HG03378 (cell line): ENCODE measurements around the gene SDC3.
"Not testable (repeated sequence)": the region's sequence is repeated elsewhere in the genome, so short reads cannot be mapped to it uniquely, and the experiment has no call there.

Source experiments
- ATAC-seq: cut with Tn5 transposase; IDR thresholded peaks from one replicate; pipeline ENCODE4 v1.9.1; 2021; ENCODE audit warnings: mild to moderate bottlenecking, moderate library complexity; ENCODE audit not compliant: unreplicated experiment

Gene SDC3

GRCh38 chr1:30877205-30877912 lies 31.2 kb downstream of the SDC3 start:
- ATAC-seq, result no peak

GRCh38 chr1:30876451-30877204 lies 31.9 kb downstream of the SDC3 start:
- ATAC-seq, result no peak

- ATAC-seq, result no peak
These were observed 32.6 kb downstream of the SDC3 start for GRCh38 chr1:30875916-30876315.

GRCh38 chr1:30875197-30875596 lies 33.4 kb downstream of the SDC3 start:
- no peak for ATAC-seq

- no peak for ATAC-seq
These were observed 34.4 kb downstream of the SDC3 start for GRCh38 chr1:30874176-30874575.

- no peak for ATAC-seq
These were observed 35.7 kb downstream of the SDC3 start for GRCh38 chr1:30872948-30873263.

GRCh38 chr1:30872033-30872947 lies 36.3 kb downstream of the SDC3 start:
- no peak for ATAC-seq

- no peak for ATAC-seq
These were observed 37.2 kb downstream of the SDC3 start for GRCh38 chr1:30871276-30871871.

GRCh38 chr1:30870656-30871055 lies 37.9 kb downstream of the SDC3 start:
- no peak for ATAC-seq

- no peak for ATAC-seq
These were observed 38.5 kb downstream of the SDC3 start for GRCh38 chr1:30870035-30870434.

- no peak for ATAC-seq
These were observed 39.6 kb downstream of the SDC3 start for GRCh38 chr1:30868833-30869435.

- not testable (repeated sequence) for ATAC-seq
These were observed 40.5 kb downstream of the SDC3 start for GRCh38 chr1:30868057-30868456.

- ATAC-seq, result no peak
These were observed 41.0 kb downstream of the SDC3 start for GRCh38 chr1:30867537-30867936.

GRCh38 chr1:30866594-30866993 lies 42.0 kb downstream of the SDC3 start:
- no peak for ATAC-seq

- no peak for ATAC-seq
These were observed 43.9 kb downstream of the SDC3 start for GRCh38 chr1:30864681-30865080.

- ATAC-seq, result no peak
These were observed 44.5 kb downstream of the SDC3 start for GRCh38 chr1:30863858-30864604.

- ATAC-seq, result no peak
These were observed 48.3 kb downstream of the SDC3 start for GRCh38 chr1:30860320-30860652.

- no peak for ATAC-seq
These were observed 50.6 kb downstream of the SDC3 start for GRCh38 chr1:30857964-30858363.

- no peak for ATAC-seq
These were observed 51.5 kb downstream of the SDC3 start for GRCh38 chr1:30857062-30857461.

- no peak for ATAC-seq
These were observed 52.2 kb downstream of the SDC3 start for GRCh38 chr1:30856260-30856790.
